GM19238 (cell line): ENCODE data around the gene PSAPL1.
"Not testable (repeated sequence)": the region's sequence is repeated elsewhere in the genome, so short reads cannot be mapped to it uniquely, and the experiment has no call there.

Experiments
- DNase-seq: peaks from one replicate; pipeline ENCODE4 v3.0.0; 2011; ENCODE audit warnings: low spot score; ENCODE audit not compliant: insufficient read length

PSAPL1 gene

DNA sequence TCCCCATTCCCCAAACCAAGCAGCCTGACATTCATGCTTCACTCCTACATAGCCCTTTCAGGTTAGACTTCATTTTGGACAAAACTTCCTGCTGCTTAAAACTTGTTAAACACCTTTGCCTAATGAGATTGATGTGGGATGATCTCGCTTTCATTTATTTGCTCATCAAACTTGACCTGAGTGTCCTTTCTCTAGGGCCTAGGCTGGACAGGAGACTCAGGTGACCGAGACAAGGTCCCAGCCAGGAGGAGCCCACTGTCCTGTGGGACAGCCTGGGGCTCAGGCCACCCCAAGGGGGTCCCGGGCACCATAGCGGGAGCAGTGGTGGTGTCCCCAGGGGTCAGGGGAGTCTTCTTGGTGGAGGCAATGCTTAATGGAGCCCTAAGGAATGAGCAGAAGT lies 23.7 kb upstream of the PSAPL1 start:
- DNase-seq, result no peak

DNA sequence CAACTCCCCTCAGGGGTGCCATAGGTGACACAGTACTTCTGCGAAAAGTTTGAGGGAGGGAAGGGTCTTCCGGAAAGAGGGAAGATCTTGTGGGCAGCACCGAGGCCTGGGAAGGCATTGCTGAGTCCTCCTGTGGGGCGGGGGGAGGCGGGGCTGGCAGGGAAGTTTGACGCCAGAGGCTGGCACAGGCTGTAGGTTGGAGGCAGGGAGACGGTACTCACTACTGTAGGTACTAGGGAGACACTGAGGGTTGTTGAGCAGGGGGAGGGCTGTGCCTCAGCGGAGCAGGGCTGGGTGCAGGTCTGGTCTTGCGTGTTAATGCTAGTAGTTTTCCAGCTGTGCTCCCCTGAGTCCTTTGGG lies 23.3 kb upstream of the PSAPL1 start:
- no peak for DNase-seq

DNA sequence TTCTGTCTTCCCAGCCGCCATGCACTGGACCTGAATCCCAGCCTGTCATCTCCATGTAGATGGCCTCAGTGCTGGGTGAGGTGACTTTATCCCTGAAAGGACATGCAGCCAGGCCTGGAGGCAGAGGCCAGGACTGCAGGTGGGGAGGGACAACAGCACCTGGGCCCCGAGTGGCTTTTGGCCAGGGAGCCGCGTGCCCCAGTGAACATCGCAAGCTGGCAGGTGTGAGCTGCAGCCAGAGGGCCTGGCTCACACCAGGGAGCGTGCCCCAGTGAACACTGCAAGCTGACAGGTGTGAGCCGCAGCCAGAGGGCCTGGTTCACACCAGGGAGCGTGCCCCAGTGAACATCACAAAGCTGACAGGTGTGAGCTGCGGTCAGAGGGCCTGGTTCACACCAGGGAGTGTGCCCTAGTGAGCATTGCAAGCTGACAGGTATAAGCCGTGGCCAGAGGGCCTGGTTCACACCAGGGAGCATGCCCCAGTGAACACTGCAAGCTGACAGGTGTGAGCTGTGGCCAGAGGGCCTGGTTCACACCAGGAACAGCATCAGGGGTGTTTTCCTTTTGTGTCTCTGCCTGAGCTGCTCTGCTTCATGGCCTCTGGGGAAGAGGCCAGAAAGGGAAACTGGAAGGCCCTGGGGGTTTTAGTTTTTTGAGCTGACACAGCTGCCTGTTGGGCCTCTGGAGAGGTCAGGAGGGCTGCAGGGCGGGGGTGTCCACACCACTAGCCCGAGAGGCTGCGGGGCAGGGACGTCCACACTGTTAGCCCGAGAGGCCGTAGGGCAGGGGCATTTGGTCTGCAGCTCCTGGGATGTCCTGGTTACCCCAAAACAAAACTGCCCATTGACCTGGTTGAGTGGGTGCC lies 22.7 kb upstream of the PSAPL1 start:
- DNase-seq, result no peak

DNA sequence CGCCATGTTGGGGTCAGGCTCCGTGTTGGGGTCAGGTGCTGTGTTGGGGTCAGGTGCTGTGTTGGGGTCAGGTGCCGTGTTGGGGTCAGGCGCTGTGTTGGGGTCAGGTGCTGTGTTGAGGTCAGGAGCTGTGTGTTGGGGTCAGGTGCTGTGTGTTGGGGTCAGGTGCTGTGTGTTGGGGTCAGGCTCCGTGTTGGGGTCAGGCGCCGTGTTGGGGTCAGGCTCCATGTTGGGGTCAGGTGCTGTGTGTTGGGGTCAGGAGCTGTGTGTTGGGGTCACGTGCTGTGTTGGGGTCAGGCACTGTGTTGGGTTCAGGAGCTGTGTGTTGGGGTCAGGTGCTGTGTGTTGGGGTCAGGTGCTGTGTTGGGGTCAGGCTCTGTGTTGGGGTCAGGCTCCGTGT lies 18.1 kb upstream of the PSAPL1 start:
- not testable (repeated sequence) for DNase-seq

DNA sequence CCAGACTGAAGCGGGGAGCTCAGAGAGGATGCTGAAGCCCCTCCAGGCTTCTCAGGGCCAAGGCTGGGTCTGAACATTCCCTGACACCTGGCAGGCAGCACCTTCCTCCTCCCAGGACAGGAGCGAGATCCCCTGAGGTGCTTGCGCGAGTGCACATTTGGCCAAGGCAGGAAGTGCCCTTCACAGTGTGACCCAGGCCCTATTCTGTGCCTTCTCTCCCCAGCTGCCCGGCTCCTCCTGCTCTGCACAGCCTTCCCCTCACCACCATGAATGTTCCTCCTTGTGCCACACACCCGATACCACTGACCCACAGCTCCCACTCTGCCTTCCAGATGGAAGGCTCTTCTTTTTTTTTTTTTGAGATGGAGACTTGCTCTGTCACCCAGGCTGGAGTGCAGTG lies 17.1 kb upstream of the PSAPL1 start:
- DNase-seq, result no peak

DNA sequence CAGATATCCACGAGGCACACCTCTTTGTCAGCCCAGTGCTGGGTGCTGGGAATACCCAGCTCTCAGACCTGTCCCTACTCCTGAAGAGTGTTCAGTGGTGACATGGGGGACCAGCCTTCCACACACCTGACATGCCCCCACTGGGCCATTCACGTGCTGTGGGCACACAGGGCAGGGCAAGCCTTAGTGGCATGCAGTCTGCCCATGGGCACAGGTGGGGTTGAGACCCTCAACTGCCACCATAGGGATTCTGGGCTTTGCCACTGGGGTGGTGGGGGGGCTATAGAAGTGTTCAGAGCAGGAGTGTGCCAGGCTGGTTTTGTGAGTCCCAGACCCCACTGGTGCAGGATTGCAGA lies 16.7 kb upstream of the PSAPL1 start:
- DNase-seq, result no peak

DNA sequence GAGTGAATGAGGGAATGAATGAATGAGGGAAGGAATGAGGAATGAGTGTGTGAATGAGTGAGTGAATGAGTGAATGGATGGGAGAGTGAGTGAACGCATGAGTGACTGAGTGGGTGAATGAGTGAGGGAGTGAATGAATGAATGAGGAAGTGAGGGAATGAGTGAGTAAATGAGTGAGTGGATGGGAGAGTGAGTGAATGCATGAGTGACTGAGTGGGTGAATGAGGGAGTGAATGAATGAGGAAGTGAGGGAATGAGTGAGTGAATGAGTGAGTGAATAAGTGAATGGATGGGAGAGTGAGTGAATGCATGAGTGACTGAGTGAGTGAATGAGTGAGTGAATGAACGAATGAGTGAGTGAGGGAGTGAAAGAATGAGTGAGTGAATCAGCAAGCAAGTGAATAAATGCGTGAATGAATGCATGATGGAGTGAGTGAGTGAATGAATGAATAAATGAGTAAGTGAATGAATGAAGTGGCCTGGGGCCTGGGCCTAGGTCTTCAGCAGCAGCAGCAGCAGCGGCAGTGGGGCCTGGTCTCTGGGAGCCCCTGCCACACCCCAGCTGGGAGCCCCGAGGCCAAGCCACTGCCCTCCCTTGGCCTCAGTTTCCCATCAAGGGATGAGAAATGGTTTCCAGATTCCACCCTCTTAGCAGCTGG lies 16.2 kb upstream of the PSAPL1 start:
- no peak for DNase-seq

DNA sequence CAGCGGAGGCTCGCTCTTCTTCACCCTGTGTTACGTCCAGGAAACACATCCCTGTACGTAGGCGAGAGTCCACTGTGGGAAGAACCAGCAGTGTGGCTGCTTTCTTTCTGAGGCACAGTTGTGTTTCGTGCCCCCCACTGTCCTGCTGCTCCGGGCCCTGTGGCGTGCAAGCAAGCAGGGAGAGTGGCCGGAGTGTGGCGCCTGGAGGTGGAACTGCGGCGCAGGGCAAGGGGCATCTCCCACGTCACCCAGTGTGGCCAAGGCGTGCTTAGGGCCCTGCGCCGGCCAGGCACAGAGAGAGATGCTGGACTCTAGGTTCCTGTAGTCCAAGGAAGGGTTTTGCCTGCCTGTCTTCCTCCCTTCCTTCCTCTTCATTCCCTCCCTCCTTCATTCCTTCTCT lies 13.3 kb upstream of the PSAPL1 start:
- DNase-seq, result no peak

DNA sequence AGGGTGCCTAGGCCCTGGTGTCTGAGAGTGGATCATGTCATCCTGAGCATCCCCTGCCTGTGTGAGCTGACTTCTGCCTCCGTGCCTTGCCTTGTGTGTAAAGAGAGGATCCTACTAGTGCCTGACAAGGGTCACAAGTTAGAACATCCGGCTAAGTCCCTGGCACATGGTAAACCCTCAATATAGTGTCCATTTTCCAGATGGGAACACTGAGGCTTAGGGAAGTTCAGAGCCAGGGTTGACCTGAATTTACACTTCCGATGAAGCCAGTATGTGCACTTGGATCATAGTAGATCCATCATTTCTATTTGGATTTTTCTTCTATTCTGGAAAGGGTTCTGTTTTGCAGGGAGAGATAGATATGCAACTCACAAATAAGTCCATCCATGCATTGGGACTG lies 12.5 kb upstream of the PSAPL1 start:
- no peak for DNase-seq

DNA sequence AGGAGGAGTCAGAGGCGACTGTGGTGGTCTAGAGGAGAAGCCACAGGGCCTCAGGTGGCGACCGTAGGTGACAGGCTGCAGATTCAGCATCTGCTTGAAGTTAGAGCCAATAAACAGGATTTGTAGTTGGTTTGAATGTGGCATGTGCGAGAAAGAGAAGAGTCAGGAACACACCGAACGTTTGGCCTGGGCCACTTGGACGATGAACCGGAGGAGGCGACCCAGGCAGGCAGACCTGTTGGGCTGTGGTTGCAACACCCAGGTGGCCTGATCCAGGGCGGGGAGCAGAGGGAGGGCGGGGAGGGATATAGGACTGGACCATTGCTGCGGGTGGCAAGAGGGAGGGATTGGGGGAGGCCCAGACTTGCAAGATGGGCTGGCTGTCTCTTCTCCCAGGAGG lies 10.0 kb upstream of the PSAPL1 start:
- no peak for DNase-seq

DNA sequence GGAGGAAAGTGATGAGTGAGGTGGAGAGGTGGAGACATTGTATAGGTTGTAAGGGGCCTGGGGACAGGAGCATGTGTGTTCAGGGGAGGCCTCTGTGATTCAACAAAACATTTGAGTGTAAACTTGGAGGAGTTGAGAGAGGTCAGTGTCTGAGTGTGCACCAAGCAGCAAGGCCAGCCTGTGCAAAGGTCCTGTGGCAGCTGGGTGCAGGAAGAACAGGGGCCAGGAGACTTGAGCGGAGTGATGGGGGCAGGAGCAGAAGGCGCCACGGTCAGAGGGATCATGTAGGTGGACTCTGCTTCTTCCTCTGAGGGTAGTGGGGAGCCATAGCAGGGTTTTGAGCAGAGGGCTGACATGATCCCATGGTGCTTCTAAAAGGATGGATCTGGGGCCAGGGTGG lies 9.6 kb upstream of the PSAPL1 start:
- no peak for DNase-seq

DNA sequence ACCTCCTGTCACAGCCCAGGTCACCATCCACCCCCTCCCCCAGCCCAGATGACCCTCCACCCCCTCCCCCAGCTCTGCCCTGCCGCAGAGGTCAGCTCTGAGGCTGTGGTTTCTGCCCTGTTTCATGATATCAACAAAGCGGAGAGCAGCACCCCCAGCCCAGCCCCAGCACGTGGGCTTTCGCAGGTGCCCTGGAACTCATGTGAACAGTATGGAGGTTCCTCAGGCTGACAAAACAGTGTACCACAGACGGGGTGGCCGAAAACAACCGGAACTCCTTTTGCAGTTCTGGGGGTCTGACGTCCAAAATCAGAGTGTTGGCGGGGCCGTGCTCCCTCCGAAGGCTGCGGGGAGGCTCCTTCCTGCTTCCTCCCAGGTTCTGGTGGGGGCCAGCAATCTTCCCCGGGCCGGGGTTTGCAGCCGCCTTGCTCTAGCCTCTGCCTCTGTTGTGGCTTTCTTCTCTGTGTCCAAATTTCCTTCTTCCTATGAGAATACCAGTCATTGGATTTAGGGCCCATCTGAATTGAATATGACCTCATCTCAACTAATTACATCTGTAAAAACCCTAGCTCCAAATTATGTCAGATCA lies 7.9 kb upstream of the PSAPL1 start:
- no peak for DNase-seq

DNA sequence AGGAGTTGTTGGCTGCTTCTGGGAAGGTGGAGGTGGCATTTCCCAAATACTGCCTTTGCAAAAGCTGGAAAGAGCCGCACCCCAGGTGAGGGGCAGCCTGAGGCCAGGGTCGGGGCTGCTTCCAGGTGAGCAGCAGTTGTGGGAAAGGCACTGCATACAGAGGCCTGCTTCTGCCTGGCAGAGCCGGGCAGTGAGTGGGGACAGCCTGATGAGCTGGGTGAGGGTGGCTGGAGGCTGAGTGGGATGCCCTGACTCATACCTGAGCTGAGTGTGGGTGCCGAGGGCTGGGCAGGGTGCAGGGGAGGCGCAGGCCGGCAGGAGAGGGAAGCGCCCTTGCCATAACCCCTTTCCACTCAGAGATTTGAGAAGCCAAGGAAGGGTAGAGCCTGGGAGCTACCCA lies 6.5 kb upstream of the PSAPL1 start:
- DNase-seq, result no peak

DNA sequence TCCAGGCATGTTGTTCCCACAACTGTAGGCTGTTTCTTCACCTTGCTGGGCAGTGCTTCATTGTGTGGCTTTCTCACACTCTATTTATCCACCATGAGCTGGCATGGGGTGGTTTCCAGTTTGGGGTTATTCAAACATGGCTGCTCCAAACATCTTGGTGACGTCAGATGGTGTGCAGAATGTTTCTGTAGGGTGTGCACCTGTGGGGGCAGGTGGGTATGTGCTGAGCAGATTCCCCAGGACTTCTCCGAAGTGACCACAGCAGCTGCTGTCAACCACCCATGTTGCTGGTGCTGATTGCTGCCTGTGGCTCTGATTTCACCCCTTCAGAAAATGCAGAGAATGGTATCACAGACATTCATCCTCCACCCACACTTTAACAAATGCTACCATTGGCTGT lies 5.0 kb upstream of the PSAPL1 start:
- no peak for DNase-seq

DNA sequence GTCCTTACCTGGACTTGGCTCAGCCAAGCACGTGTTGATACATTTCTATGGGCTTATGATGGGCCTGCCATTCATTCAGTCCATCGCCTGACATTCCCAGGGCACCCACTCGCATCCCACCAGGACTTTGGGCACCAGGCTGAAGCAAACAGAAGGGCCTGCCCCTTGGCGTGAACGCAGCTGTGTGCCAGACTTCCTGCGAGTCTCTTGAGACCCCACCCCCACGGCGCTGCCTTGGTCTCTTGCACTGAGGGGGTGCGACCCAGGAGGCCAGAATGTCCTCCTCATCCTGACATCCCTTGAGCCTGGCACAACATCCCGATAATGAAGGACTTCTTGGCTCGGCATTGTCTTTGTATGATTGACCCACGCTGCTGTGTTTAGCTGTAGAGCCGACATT lies 1.5 kb upstream of the PSAPL1 start:
- DNase-seq, result no peak

DNA sequence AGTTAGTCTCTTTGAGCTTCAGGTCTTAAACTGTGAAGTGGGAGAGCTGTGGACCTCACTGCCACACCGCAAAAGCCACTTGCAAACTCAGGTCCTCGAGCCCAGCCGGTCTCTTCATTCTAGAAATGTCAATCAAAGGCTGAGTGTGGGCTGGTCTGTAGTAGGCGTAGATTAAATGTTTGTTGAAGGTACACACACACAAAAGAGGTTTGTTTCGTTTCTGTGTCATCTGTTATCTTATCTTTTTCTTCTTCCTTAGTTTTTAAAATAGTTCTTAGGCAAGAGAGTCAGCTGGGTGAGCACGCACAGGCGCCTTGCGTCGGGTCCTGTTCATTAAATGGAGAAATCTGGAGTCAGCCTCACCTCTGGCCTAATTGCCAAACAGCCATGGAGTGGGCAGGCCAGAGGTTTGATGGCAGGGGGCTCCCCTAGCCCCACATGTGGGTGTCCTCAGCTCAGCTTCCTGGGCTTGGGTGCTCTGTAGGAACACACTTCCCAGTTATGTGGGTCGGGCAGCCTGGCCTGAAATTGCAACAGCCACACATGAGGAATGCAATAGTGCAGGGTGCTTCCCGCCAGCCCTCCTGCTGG lies 836 bp upstream of the PSAPL1 start:
- DNase-seq, result no peak

DNA sequence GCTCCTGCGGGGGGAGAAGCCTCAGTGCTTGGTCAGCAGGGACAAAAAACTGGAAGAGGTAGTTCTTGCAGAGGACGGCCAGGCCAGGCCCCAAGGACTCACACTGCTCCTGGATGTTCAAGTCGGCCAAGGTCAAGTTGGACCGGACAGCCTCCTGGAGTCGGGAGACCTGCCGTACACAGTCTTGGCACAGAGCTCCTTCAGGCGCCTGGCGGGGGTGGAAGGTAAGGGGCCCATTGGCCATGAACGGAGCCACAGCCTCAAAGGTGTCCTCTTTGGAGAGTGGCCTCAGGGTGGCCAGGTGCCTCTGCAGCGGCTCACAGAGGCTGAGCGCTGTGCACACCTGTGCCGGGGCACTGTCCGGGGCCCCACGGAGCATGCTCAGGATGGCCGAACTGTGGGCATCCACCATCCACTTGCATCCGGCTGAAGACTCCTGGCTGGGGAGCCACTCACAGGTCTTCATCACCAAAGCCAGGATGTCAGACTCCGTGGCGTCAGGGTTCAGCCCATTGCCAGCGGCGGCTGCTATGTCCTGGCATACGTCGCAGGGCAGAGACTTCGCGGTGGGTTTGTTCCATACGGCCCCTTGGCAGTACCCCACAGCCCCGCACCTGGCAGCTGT lies 477 bp downstream of the PSAPL1 start:
- no peak for DNase-seq

DNA sequence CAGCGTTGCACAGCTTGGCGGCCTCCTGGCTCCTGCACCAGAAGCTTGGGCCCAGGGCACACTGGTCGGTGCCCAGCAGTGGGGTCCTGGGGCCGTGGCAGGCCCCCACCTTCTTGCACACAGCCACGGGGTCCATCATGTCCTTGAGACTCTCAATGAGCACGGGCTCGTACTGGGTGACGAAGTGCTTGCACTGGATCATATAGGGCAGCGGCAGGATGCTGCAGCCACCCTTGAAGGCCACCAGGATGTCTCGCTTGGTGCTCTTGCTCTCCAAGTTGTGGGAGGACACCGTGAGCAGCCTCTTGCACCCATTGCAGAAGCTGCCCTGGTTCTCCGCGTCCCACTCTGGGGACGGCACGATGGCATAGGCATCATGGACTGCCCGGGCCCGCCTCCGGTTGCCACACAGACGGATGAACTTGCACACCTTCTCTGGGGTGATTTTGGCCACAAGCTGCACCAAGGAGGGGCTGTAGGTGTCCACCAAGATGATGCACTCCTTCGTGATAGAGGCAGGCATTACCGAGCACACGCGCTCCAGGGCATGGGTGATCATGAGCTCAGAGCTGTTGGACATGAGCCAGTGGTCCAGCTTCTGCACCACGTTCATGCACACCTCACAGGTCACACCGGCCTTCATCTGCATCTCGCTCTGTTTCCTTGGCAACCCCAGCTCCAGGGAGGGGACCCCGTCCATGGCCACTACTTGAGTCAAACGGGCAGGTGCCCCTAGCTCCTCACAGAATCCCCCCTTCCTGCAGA lies 1.2 kb downstream of the PSAPL1 start:
- no peak for DNase-seq

DNA sequence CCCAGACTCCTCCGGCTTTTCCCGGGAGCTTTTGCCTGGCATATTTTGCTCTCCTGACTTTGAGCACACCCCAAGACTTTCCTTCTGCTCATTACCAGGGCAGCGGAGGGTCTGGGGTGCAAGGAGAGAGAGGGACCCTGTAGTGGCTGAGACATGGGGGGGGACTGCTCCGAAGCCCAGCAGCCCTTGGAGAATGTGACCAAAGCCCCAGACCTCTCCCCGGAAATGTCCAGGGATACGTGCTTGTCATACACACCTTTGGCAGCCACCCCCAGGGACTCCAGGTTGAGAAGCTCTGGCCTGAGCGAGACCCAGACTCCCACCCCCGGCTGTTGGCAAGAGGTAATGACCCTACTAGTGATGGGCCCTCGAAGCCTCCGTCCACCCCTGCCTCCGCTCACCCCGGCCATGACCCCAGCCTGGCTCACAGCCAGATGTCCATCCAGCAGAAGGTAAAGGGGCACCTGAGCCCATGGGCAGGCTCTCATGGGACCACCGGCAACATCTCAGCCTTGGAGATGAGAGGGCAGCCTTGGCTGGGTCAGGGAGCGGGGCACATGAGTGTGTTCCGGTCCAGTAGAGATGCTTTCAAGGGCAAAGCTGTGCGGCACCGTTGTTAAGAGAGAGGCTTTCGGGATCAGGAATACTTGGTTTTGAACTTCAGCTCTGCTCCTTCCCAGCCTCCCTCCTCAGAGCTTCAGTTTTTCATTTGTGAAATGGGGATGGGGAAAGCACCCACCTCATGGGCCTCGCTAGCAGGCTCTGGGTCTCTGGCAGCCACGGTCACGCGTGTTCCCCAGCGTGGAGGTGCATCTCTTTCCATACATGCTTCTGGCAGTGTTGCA lies 2.0 kb downstream of the PSAPL1 start:
- DNase-seq, result no peak
